Middle frontal gyrus (tissue), 1 donor: Measurements from ENCODE around the gene KIF26B.
"Not testable (repeated sequence)": the region's sequence is repeated elsewhere in the genome, so short reads cannot be mapped to it uniquely, and the experiment has no call there.

Experiments
- DNase-seq: peaks from one replicate; pipeline ENCODE4 v3.0.0-alpha.2; 2015; ENCODE audit warnings: low spot score; ENCODE audit errors: extremely low spot score

Gene KIF26B

GRCh38 chr1:245348626-245349025 lies 193.8 kb downstream of the KIF26B start:
- no peak for DNase-seq

GRCh38 chr1:245353411-245353810 lies 198.6 kb downstream of the KIF26B start:
- DNase-seq = no peak

GRCh38 chr1:245353915-245354775 lies 199.4 kb downstream of the KIF26B start:
- DNase-seq = no peak

GRCh38 chr1:245355851-245356630 lies 201.3 kb downstream of the KIF26B start:
- not testable (repeated sequence) for DNase-seq

- DNase-seq = no peak
Observed at GRCh38 chr1:245356891-245357585, 202.3 kb downstream of the KIF26B start.

GRCh38 chr1:245359101-245359680 lies 204.4 kb downstream of the KIF26B start:
- not testable (repeated sequence) for DNase-seq

GRCh38 chr1:245361065-245361464 lies 206.3 kb downstream of the KIF26B start:
- DNase-seq = no peak

GRCh38 chr1:245361951-245362350 lies 207.2 kb downstream of the KIF26B start:
- no peak for DNase-seq

- no peak for DNase-seq
Observed at GRCh38 chr1:245363461-245364200, 208.8 kb downstream of the KIF26B start.

GRCh38 chr1:245365095-245366020 lies 210.6 kb downstream of the KIF26B start:
- no peak for DNase-seq

- no peak for DNase-seq
Observed at GRCh38 chr1:245366886-245367285, 212.1 kb downstream of the KIF26B start.

- DNase-seq = no peak
Observed at GRCh38 chr1:245370175-245370825, 215.5 kb downstream of the KIF26B start.

- DNase-seq = no peak
Observed at GRCh38 chr1:245370905-245371581, 216.3 kb downstream of the KIF26B start.

- DNase-seq = no peak
Observed at GRCh38 chr1:245373131-245373530, 218.3 kb downstream of the KIF26B start.

GRCh38 chr1:245375789-245376460 lies 221.1 kb downstream of the KIF26B start:
- DNase-seq = no peak

GRCh38 chr1:245377854-245378253 lies 223.1 kb downstream of the KIF26B start:
- no peak for DNase-seq

- no peak for DNase-seq
Observed at GRCh38 chr1:245378311-245378722, 223.5 kb downstream of the KIF26B start.

GRCh38 chr1:245378745-245379144 lies 224.0 kb downstream of the KIF26B start:
- no peak for DNase-seq
